ENCODE measurements around the gene ZNF407.

The ZNF407 gene

DNA sequence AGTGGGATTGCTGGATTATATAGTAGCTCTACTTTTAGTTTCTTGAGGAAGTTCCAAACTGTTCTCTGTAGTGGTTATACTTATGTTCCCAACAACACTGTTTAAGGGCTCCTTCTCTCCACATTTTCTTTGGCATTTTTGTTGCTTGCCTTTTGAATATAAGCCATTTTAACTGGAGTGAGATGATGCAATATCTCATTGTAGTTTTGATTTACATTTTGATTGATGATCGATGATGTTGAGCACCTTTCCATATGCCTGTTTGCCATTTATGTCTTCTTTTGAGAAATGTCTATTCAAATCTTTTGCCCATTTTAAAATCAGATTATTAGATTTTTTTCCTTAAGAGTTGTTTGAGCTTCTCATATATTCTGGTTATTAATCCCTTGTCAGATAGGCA lies 368.0 kb downstream of the ZNF407 start (continued):
- TF ChIP-seq ESRRG (CRISPR knock-in tag; IDR thresholded peaks at IDR 0.05) (no peak), ZFP30 (CRISPR knock-in tag; IDR thresholded peaks at IDR 0.05) (no peak), PPARA (CRISPR knock-in tag; IDR thresholded peaks at IDR 0.05; ENCODE audit: borderline replicate concordance) (no peak)

DNA sequence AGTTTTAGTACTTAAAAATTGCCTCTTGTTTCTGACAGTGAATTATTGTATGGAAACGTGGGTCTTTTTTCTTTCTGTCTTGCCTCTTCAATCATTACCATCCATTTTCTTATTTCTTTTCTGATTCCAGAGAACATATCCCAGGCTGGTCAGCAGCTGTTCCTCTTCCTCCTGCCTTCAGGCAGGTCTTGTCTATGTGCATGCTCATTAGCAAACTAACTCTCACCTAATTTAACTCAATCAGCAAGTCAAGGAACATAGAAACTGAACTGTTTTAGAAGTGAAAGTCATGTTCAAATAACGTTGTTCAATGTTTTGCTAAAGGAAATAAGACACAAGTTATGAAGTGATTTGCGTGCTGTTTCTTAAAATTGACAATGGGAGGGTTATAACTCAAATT lies 369.8 kb downstream of the ZNF407 start:
- TF ChIP-seq ISL1 (CRISPR knock-in tag; IDR thresholded peaks at IDR 0.05) (no peak), SNAI2 (CRISPR knock-in tag; IDR thresholded peaks at IDR 0.05) (no peak), RARB (CRISPR knock-in tag; IDR thresholded peaks at IDR 0.05) (no peak), BACH2 (CRISPR knock-in tag; IDR thresholded peaks at IDR 0.05; ENCODE audit: borderline replicate concordance) (no peak), PPARA (CRISPR knock-in tag; IDR thresholded peaks at IDR 0.05; ENCODE audit: borderline replicate concordance) (no peak), ZNF70 (CRISPR knock-in tag; IDR thresholded peaks at IDR 0.05) (no peak), ZNF565 (CRISPR knock-in tag; conservative IDR thresholded peaks at IDR 0.05; ENCODE audit: low read depth) (no peak), TCF4 (CRISPR knock-in tag; IDR thresholded peaks at IDR 0.05; ENCODE audit: borderline replicate concordance) (no peak), ZNF8 (CRISPR knock-in tag; IDR thresholded peaks at IDR 0.05) (no peak), ZC3H10 (CRISPR knock-in tag; IDR thresholded peaks at IDR 0.05) (no peak), ZFP3 (CRISPR knock-in tag; IDR thresholded peaks at IDR 0.05) (no peak), GLIS3 (CRISPR knock-in tag; IDR thresholded peaks at IDR 0.05) (no peak), OSR1 (CRISPR knock-in tag; IDR thresholded peaks at IDR 0.05) (no peak), ESRRG (CRISPR knock-in tag; IDR thresholded peaks at IDR 0.05) (no peak), CSDC2 (CRISPR knock-in tag; IDR thresholded peaks at IDR 0.05) (no peak)
- TF ChIP-seq, protein P1, sequence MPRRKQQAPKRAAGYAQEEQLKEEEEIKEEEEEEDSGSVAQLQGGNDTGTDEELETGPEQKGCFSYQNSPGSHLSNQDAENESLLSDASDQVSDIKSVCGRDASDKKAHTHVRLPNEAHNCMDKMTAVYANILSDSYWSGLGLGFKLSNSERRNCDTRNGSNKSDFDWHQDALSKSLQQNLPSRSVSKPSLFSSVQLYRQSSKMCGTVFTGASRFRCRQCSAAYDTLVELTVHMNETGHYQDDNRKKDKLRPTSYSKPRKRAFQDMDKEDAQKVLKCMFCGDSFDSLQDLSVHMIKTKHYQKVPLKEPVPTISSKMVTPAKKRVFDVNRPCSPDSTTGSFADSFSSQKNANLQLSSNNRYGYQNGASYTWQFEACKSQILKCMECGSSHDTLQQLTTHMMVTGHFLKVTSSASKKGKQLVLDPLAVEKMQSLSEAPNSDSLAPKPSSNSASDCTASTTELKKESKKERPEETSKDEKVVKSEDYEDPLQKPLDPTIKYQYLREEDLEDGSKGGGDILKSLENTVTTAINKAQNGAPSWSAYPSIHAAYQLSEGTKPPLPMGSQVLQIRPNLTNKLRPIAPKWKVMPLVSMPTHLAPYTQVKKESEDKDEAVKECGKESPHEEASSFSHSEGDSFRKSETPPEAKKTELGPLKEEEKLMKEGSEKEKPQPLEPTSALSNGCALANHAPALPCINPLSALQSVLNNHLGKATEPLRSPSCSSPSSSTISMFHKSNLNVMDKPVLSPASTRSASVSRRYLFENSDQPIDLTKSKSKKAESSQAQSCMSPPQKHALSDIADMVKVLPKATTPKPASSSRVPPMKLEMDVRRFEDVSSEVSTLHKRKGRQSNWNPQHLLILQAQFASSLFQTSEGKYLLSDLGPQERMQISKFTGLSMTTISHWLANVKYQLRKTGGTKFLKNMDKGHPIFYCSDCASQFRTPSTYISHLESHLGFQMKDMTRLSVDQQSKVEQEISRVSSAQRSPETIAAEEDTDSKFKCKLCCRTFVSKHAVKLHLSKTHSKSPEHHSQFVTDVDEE (CRISPR knock-in tag; IDR thresholded peaks at IDR 0.05): no peak
- TF ChIP-seq, protein P2, sequence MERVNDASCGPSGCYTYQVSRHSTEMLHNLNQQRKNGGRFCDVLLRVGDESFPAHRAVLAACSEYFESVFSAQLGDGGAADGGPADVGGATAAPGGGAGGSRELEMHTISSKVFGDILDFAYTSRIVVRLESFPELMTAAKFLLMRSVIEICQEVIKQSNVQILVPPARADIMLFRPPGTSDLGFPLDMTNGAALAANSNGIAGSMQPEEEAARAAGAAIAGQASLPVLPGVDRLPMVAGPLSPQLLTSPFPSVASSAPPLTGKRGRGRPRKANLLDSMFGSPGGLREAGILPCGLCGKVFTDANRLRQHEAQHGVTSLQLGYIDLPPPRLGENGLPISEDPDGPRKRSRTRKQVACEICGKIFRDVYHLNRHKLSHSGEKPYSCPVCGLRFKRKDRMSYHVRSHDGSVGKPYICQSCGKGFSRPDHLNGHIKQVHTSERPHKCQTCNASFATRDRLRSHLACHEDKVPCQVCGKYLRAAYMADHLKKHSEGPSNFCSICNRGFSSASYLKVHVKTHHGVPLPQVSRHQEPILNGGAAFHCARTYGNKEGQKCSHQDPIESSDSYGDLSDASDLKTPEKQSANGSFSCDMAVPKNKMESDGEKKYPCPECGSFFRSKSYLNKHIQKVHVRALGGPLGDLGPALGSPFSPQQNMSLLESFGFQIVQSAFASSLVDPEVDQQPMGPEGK (CRISPR knock-in tag; IDR thresholded peaks at IDR 0.05; ENCODE audit: borderline replicate concordance): no peak
- TF ChIP-seq, protein P3, sequence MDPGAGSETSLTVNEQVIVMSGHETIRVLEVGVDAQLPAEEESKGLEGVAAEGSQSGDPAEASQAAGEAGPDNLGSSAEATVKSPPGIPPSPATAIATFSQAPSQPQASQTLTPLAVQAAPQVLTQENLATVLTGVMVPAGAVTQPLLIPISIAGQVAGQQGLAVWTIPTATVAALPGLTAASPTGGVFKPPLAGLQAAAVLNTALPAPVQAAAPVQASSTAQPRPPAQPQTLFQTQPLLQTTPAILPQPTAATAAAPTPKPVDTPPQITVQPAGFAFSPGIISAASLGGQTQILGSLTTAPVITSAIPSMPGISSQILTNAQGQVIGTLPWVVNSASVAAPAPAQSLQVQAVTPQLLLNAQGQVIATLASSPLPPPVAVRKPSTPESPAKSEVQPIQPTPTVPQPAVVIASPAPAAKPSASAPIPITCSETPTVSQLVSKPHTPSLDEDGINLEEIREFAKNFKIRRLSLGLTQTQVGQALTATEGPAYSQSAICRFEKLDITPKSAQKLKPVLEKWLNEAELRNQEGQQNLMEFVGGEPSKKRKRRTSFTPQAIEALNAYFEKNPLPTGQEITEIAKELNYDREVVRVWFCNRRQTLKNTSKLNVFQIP (CRISPR knock-in tag; IDR thresholded peaks at IDR 0.05; ENCODE audit: borderline replicate concordance, low read depth): no peak
- TF ChIP-seq, protein P4, sequence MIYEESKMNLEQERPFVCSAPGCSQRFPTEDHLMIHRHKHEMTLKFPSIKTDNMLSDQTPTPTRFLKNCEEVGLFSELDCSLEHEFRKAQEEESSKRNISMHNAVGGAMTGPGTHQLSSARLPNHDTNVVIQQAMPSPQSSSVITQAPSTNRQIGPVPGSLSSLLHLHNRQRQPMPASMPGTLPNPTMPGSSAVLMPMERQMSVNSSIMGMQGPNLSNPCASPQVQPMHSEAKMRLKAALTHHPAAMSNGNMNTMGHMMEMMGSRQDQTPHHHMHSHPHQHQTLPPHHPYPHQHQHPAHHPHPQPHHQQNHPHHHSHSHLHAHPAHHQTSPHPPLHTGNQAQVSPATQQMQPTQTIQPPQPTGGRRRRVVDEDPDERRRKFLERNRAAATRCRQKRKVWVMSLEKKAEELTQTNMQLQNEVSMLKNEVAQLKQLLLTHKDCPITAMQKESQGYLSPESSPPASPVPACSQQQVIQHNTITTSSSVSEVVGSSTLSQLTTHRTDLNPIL (CRISPR knock-in tag; IDR thresholded peaks at IDR 0.05; ENCODE audit: low read depth): no peak
- no peak for ATAC-seq

DNA sequence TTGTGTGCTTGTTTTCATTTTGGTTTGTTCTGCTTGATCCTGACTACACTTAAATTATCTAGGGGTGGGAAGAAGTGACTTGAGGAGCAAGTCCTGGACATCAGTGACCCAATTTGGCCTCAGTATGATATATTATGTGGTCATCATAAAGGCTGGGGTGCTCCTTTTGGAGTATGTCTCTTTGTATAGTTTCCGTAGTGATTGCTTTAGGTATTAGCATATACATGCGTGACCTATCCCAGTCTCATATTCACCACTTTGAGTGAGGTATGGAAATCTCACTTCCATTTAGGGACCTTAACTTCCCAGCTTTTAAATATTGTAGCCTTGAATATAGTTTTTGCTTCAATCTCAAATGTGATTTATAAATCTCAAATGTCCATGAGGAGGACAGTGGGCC lies 370.3 kb downstream of the ZNF407 start:
- ATAC-seq: no peak
- TF ChIP-seq BACH2 (CRISPR knock-in tag; IDR thresholded peaks at IDR 0.05; ENCODE audit: borderline replicate concordance) (no peak), TOX (CRISPR knock-in tag; IDR thresholded peaks at IDR 0.05; ENCODE audit: borderline replicate concordance) (no peak), ESRRG (CRISPR knock-in tag; IDR thresholded peaks at IDR 0.05) (no peak), ZFP3 (CRISPR knock-in tag; IDR thresholded peaks at IDR 0.05) (no peak), SNAI2 (CRISPR knock-in tag; IDR thresholded peaks at IDR 0.05) (no peak), PPARA (CRISPR knock-in tag; IDR thresholded peaks at IDR 0.05; ENCODE audit: borderline replicate concordance) (no peak), OSR1 (CRISPR knock-in tag; IDR thresholded peaks at IDR 0.05) (no peak), GLIS3 (CRISPR knock-in tag; IDR thresholded peaks at IDR 0.05) (no peak), CSDC2 (CRISPR knock-in tag; IDR thresholded peaks at IDR 0.05) (no peak), ZFP30 (CRISPR knock-in tag; IDR thresholded peaks at IDR 0.05) (no peak), ARNTL (CRISPR knock-in tag; IDR thresholded peaks at IDR 0.05; ENCODE audit: borderline replicate concordance, low read depth) (no peak), ZNF70 (CRISPR knock-in tag; IDR thresholded peaks at IDR 0.05) (no peak)
- TF ChIP-seq, protein P2 (CRISPR knock-in tag; IDR thresholded peaks at IDR 0.05; ENCODE audit: borderline replicate concordance): no peak
- TF ChIP-seq, protein P3 (CRISPR knock-in tag; IDR thresholded peaks at IDR 0.05; ENCODE audit: borderline replicate concordance, low read depth): no peak
- TF ChIP-seq, protein P4 (CRISPR knock-in tag; IDR thresholded peaks at IDR 0.05; ENCODE audit: low read depth): no peak
